ENCODE results near the gene GLYR1. TPM values are rescaled to one million over a fixed set of nuclear protein-coding genes. Genes with fewer than 3 reads are reported as not detected.
"Not testable (repeated sequence)": the region's sequence is repeated elsewhere in the genome, so short reads cannot be mapped to it uniquely, and the experiment has no call there.

GLYR1 gene
- total RNA-seq, 1 donor from 2014 or later = 66.4 TPM

DNA sequence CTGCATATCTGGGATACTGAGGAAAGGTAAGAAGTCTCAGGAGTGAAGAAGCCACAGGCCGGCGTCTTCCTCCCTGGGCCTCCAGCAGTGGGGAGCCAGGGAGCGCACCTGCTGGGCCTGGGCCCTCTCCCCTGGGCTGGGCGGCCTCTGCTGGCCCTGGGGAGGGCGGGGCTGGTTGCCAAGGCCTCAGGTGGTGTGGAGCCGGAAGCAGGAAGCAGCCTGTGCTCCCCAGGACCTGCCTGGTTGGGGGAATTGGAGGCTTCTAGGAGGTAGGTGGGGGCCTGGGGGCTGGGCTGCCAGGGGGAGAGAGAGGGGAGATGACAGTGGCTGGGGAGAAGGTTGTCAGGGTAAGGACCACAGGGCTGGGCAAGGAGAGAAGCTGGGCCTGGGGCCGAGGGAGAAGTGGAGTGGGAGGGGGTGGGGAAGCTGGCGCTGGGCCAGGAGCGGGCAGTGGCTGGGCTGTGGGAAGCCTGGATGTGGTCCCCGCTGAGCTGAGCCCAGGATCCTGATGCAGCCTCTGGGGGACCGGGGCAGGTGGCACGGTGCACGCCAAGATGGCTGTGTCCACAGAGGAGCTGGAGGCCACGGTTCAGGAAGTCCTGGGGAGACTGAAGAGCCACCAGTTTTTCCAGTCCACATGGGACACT lies 51.8 kb downstream of the GLYR1 start, which contains the start of gene SMIM22:
Gene SMIM22 (plus strand): TSS at position 189 of the 647 bp plus-strand sequence. CDS start 366 bp downstream, at position 555.
- FAIRE-seq = no peak

DNA sequence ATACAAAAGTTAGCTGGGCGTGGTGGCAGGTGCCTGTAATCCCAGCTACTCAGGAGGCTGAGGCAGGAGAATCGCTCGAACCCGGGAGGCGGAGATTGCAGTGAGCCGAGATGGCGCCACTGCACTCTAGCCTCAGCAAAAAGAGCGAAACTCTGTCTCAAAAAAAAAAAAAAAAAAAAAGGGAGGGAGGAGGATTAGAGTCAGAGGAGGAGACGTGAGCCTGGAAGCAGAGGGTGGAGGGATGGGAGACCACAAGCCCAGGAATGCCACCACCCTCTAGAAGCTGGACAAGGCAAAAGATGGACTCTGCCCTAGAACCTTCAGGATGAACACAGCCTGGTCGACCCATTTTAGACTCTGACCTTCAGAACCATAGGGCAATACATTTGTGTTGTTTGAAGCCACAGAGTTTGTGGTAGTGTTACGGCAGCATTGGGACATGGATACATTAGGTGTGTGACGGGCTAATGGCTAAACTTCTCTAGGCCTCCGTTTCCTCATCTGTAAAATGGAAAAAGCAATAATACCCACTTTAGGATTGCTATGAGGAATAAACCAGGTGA lies 54.1 kb downstream of the GLYR1 start:
- no peak for FAIRE-seq
- no peak for DNase-seq (ENCODE audit: low spot score in 2 of 2)

More for the DNA sequence above, 51.8 kb downstream of the GLYR1 start, which contains the start of gene SMIM22:
- no peak for DNase-seq (ENCODE audit: low spot score in 2 of 2)

DNA sequence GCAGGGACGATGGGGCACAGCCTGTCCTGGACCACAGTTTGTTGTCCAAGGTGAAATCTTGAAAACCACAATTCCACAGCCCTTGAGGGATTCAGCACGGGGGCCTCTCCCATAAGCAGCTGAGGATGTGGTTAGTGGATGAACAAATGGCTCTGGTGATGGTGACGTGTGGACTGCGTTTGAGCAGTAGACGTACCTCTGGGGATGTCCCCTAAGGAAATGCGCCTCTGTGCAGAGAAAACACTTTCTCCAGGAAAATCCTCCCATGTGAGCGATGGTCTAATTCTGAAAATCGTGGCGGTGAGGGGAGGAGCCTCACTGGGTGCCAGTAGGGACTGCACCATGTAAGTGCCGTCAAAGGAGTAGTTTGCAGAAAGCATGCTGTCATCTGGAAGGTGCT lies 56.2 kb downstream of the GLYR1 start:
- no peak for FAIRE-seq
- no peak for DNase-seq (ENCODE audit: low spot score in 2 of 2)

DNA sequence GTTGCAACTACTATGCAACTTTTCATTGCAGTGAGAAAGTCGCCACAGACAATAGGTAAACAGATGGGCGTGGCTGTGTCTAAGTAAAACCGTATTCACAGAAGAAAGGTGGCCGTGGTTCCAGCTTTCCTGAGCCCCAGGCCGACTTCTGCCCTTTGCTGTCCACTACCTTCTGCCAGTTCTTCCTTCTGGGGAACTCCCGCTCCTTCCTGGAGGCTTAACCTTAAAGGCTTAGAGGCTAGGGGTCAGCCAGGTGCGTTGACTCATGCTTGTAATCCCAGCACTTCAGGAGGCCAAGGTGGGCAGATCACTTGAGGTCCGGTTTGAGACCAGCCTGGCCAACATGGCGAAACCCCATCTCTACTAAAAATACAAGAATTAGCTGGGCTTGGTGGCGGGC lies 56.8 kb downstream of the GLYR1 start:
- FAIRE-seq (no peak), DNase-seq (ENCODE audit: low spot score in 2 of 2) (no peak)

DNA sequence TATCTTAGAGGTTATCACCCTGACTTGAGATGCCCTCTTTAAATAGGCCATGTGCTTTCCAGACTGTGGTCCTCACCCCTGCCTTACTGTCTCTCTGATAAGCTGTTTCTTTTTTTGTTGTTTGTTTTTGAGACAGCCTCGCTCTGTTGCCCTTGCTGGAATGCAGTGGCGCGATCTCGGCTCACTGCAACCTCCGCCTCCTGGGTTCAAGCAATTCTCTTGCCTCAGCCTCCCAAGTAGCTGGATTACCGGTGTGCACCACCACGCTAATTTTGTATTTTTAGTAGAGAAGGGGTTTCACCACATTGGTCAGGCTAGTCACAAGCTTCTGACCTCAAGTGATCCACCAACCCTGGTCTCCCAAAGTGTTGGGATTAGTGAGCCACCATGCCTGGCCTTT lies 58.2 kb downstream of the GLYR1 start:
- FAIRE-seq (no peak), DNase-seq (ENCODE audit: low spot score in 2 of 2) (no peak)

DNA sequence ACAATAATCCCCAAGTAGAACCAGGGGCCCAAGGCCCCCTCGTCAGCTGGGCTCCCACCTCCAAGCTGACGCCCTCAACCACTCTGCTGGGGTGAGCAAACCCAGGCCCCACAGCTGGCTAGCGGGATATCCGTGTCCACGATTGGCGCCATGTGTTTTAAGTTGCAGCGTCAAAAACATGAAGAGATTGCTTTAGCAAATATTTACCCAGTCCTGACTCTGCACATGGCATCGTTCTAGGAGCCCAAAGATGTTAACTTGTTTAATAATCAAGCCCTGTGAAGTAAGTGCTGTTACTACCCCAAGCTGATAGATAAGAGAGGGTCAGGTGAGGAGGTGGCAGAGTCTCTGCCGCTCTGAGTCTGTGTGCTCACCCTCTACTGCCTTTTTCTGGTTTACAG lies 58.6 kb downstream of the GLYR1 start:
- DNase-seq (ENCODE audit: low spot score in 2 of 2) (no peak), FAIRE-seq (no peak)

DNA sequence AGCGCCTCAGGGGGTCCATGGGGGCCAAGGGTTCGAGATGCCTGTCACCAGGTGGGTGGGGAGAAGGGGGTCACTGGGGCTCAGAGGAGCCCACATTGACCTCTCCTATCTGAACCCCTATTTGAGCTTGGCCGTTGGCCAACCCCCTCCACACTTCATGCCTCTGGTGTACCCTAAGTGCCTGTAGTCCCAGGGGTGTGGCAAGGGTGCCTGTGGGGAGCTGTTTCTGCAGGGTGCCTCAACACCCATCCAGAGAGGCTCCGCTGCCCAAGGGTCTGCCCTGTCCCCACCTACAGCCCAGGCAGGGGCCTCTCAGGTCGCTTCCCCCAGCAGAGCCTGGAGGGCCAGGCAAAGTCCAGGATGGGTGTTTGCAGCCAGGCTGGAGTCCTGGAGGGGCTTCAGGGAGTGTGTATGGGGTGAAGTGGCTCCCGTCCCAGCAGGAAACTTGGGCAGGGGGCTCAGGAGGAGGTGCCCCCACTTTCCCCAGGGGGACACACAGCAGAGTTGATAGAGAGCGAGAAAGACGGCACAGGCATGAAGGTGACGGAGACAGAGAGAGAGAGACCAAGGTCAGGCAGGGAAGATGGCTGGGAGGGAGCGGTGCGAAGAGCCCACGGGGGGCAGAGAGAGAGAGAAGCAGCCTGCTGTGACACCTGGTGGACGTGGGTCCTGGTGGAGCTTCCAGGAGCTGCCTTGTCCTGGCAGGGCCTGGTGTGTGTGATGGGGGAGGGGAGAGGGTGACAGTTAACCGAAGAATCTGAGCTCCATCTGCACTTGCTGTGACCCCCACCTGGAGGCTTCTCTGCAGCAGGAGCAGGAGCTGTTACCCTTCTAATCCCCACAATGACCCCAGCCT lies 59.2 kb downstream of the GLYR1 start, which contains the start of gene SEPTIN12:
Gene SEPTIN12 (minus strand): TSS at position 719 of the 856 bp plus-strand sequence. CDS start 700 bp downstream, at position 19.
- FAIRE-seq = no peak
- DNase-seq (ENCODE audit: low spot score in 2 of 2) = no peak

DNA sequence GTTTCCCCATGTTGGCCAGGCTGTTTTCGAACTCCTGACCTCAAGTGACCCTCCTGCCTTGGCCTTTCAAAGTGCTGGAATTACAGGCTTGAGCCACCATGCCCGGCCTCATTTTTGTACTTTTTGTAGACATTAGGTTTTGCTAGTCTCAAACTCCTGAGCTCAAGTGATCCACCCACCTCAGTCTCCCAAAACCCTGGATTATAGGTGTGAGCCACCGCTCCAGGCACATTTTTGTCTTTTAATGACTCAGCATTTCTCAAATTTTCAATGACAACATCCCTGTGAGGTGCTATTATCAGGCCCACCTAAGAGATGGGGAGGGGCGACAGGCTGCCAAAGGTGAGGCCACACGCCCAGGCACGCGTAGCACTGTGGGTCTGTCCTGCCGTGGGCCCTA lies 60.0 kb downstream of the GLYR1 start:
- no peak for DNase-seq (ENCODE audit: low spot score in 2 of 2)
- no peak for FAIRE-seq

DNA sequence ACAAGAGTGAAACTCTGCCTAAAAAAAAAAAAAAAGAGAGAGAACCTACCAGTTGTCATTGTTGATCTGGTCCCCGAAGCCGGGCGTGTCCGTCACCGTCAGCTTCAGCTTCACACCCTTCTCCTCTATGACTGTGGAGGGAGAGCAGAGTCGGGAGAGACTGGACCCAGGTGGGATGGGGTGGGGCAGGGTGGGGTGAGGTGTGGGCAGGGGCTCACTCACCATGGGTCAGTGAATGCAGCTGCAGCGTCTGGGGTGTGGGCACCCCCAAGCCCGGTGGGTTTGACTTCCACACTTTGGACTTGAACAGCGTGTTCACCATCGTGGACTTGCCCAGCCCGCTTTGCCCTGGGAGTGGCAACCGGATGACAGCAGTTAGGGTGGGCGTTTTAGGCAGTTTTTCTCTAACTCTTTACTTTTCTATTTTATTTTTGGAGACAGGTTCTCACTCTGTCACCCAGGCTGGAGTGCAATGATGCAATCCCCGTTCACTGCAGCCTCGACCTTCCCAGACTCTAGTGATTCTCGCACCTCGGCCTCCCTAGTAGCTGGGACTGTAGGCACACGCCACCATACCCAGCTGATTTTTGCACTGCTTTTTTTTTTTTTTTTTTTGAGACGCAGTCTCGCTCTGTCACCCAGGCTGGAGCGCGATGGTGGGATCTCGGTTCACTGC lies 61.2 kb downstream of the GLYR1 start:
- DNase-seq (ENCODE audit: low spot score in 2 of 2) (no peak), FAIRE-seq (no peak)

DNA sequence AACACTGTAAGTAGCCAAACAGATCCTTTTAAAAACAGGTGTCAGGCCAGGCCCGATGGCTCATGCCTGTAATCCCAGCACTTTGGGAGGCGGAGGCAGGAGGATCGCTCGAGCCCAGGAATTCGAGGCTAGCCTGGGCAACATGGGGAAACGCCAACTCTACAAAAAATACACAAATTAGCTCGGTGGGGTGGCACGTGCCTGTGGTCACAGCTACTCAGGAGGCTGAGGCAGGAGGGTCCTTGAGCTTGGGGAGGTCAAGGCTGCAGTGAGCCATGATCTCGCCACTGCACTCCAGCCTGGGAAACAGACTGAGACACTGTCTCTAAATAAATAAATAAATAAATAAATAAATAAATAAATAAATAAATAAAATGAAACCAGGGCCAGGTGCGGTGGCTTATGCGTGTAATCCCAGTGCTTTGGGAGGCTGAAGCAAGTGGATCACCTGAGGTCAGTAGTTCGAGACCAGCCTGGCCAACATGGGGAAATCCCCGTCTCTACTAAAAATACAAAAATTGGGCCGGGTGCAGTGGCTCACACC lies 62.6 kb downstream of the GLYR1 start:
- DNase-seq (ENCODE audit: low spot score in 2 of 2); FAIRE-seq: not testable (repeated sequence)

DNA sequence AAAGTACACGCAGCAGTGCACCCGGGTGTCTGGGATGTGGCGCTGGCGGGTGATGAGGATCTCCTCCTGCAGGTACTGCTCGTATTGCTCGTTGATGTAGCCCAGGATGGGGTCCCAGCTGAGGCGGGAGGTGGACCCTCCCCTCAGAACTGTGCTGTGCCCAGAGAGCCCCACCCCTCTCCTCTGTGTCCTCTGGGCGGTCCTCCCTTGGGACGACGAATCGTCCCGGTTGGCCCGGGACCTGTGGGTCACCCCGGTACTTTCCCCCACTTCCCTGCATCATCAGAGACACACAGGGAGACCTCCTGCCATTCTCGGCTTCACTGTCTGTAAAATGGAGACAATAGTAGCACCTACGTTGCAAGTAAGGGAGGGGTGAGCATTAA lies 63.1 kb downstream of the GLYR1 start:
- FAIRE-seq = no peak
- DNase-seq (ENCODE audit: low spot score in 2 of 2) = no peak

DNA sequence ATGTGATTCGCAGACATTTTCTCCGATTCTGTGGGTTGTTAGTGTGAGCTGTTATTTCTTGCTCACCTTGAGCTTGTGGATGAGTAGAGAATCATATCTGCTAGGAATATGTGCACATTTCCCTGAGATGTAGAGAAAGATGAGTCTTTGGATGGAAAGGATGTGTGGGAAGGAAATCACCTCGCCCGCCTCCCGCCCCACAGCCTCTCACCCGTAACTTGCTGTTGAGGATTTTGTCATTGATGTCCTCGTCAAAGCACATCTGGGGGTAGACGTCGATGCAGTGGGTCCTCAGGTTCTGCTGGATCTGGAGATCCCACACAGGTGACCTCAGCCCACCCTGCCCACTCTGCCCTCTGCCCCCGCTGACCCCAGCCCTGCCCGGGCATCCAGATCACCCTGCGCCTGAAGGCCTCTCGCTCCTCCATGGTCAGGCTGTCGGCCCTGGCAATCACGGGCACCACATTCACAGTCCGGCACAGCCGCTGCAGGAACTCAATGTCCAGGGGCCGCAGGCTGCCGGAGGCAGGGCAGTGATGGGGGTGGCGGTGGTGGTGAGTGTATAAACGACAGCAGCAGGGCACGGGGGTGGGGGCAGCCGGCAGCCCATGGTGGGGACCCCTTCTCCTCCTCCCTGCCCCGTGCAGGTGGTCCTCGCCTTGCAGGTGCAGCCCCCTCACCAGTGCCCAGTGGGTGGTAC lies 63.7 kb downstream of the GLYR1 start:
- DNase-seq (ENCODE audit: low spot score in 2 of 2) (no peak), FAIRE-seq (no peak)

DNA sequence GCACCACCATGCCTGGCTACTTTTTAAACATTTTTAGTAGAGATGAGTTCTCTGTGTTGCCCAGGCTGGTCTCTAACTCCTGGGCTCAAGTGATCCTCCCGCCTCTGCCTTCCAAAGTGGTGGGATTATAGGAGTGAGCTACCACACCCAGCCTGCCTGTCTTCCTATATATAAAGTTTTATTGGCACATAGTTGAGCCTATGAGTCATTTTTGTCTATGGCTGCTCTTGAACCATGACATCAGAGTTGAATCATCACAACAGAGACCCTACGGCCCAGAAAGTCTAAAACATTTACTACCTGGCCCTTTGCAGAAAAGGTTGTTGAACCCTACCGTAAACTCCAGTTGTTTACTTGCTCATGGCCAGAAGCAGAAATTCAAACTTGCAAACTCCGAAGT lies 66.9 kb downstream of the GLYR1 start:
- FAIRE-seq (no peak), DNase-seq (ENCODE audit: low spot score in 2 of 2) (no peak)

DNA sequence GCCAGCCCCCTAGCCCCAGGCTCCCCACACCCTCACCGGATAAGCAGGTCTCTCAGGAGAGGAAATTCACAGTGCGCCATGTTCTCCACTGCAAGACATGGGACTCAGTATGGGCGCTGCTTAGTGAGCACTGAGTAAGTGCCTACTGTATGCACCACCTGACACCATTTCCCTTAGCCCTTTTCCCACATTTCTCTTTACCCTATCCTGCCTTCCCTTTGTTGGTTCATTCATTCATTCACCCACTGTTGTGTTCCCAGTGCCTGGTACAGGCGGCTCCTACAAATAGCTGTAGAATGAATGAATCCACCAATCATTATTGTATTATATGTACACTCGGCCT lies 69.1 kb downstream of the GLYR1 start:
- DNase-seq (ENCODE audit: low spot score in 2 of 2) = no peak
- FAIRE-seq = no peak

DNA sequence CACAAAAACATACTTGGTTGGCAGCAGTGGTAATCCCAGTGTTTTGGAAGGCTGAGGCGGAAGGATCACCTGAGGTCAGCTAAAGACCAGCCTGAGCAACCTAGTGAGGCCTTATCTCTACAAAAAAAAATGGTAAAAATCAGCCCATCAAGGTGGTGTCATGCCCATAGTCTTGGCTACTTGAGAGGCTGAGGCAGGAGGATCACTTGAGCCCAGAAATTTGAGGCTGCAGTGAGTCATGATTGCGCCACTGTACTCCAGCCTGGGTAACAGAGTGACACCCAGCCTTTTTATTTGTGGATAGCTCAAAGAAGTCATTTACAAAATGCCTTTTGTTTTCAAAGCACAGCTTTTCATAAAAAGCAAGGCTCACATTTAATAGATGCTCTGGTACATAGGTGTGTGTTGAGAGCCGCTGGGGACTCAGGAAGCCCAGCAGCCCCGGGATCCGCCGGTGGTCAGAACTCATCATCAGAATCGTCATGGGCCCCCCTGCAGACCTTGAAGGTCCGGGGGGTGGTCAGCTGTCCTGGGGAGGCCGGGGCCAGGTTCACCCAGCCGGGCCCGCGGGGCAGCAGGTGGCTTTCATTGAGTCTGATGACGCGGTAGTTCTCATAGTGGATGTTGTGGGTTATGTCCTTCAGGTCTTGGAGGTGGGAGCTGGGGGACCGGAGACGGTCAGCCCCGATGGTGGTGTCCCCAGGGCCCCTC lies 69.6 kb downstream of the GLYR1 start:
- no peak for DNase-seq (ENCODE audit: low spot score in 2 of 2)

DNA sequence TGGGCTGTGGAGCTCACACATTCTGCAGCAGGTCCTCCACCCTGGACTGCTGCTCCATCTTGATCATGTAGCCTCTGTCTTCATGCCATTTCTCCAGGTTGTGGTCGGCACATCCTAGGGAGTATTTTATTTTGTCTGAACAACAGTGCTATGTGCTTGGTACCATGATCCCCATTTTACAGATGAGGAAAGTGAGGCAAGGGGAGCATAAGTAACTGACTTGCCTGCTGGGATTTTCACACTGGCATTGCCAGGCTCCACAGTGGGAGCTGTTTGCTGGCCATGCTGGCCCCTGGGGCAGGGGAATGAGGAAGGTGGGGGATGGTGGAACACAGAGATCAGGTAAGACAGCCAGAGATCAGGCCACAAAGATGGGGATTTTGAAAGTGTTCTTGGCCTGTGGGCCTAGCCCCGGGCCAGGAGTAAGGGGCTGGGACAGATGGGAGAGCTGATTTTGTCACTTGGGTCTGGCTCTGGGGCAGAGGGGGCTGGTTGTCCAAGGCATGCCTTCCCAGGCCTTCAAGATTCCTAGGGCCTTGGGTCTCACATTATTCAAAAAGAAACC lies 70.9 kb downstream of the GLYR1 start:
- no peak for FAIRE-seq
- no peak for DNase-seq (ENCODE audit: low spot score in 2 of 2)

More for the DNA sequence above, 69.6 kb downstream of the GLYR1 start:
- no peak for FAIRE-seq

DNA sequence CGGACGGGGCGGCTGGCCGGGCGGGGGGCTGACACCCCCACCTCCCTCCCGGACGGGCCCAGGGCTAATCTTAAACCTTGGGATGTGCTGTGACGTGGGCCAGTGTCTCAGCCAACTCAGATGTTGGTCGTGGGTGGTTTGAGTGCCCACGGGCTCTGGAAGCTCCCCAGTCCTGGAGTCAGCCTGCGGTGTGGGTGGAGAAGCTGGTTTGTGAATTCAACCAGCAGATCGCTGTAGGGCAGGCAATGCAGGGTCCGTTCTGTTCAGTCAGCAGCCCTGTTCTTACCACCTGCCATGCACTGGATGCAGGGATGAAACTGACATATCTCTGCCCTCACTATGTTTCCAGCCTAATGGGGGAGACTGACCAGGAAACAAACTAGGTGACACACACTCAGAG lies 72.1 kb downstream of the GLYR1 start:
- DNase-seq (ENCODE audit: low spot score in 2 of 2) (peak in 1 of 2 donors; percentile 39), FAIRE-seq (no peak)

DNA sequence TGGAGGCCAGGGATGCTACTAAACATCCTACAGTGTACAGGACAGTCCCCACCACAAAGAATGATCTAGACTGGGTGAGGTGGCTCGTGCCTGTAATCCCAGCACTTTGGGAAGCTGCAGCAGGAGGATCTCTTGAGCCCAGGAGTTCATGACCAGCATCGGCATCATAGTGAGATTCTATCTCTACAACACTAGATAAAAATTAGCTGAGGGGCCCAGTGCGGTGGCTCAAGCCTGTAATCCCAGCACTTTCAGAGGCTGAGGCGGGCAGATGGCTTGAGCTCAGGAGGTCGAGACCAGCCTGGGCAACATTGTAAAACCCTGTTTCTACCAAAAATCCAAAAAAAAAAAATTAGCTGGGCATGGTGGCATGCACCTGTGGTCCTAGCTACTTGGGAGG lies 74.7 kb downstream of the GLYR1 start:
- FAIRE-seq (no peak), DNase-seq (ENCODE audit: low spot score in 2 of 2) (no peak)

DNA sequence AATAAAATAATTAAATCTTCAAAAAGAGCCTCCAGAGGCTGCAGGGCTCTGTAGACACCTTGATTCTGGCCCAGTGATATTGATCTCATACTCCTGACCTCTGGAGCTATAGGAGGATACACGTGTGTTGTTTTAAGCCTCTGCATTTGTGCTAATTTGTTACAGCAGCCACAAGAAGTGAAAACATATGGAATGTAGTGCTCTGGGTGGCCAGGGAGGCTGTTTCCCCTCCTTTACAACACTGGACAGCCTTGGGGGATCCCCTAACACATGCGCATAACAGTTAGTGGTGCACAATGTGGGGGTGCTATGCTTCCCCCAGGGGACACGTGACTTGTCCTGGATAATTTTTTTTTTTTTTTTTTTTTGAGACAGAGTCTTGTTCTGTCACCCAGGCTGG lies 75.4 kb downstream of the GLYR1 start:
- FAIRE-seq (no peak), DNase-seq (ENCODE audit: low spot score in 2 of 2) (no peak)
